Ascending aorta (tissue), 2 donors: Measurements from ENCODE around the gene FHL1. TPM values are rescaled to one million over a fixed set of nuclear protein-coding genes. Genes with fewer than 3 reads are reported as not detected.

Experiments
- DNase-seq, 2 donors: peaks; one replicate each; pipeline ENCODE4 v3.0.0-alpha.2; 2019; ENCODE audit warnings: low spot score in 2 of 2
- H3K27ac ChIP-seq, 2 donors: fragments of 200-600 bp; sonication (generic); one replicate each; pipeline ENCODE4 v1.5.1; 2016 to 2017; ENCODE audit warnings: mild to moderate bottlenecking in 1 of 2
- H3K27me3 ChIP-seq: fragments of 200-600 bp; sonication (generic); one replicate; pipeline ENCODE4 v1.5.1; 2017
- H3K36me3 ChIP-seq, 2 donors: fragments of 200-600 bp; sonication (generic); one replicate each; pipeline ENCODE4 v1.5.1; 2016
- H3K4me1 ChIP-seq, 2 donors: fragments of 200-600 bp; sonication (generic); one replicate each; pipeline ENCODE4 v1.5.1; 2016 to 2017; ENCODE audit warnings: mild to moderate bottlenecking in 1 of 2
- H3K4me3 ChIP-seq, 2 donors: fragments of 200-600 bp; sonication (generic); one replicate each; pipeline ENCODE4 v1.5.1; 2016 to 2017; ENCODE audit warnings: mild to moderate bottlenecking in 1 of 2
- H3K9me3 ChIP-seq, 2 donors: fragments of 200-600 bp; sonication (generic); one replicate each; pipeline ENCODE4 v1.5.1; 2016
- intact Hi-C: fragments of 100-400 bp; cut with DNase I; formaldehyde crosslinking; loops from one replicate; pipeline ENCODE4 v1.15.1; 2023
- total RNA-seq: library from RNA; depleted of rRNA; stranded (reverse); fragments of >200 nt; gene quantifications from one replicate; pipeline ENCODE4 v1.1.0, GENCODE V29; 2016
- TF ChIP-seq, protein P1 (sequence below), 3 experiments: fragments of 200-600 bp in 2 of 3; fragments of 450-650 bp in 1 of 3; sonication (generic) in 2 of 3; IDR thresholded peaks; one replicate each; pipeline ENCODE4 v1.5.1; 2016 to 2019; ENCODE audit warnings: antibody characterized with exemption in 3 of 3, mild to moderate bottlenecking in 1 of 3, moderate library complexity in 1 of 3

The FHL1 gene
- total RNA-seq, 1 donor from 2014 or later = 850 TPM

DNA sequence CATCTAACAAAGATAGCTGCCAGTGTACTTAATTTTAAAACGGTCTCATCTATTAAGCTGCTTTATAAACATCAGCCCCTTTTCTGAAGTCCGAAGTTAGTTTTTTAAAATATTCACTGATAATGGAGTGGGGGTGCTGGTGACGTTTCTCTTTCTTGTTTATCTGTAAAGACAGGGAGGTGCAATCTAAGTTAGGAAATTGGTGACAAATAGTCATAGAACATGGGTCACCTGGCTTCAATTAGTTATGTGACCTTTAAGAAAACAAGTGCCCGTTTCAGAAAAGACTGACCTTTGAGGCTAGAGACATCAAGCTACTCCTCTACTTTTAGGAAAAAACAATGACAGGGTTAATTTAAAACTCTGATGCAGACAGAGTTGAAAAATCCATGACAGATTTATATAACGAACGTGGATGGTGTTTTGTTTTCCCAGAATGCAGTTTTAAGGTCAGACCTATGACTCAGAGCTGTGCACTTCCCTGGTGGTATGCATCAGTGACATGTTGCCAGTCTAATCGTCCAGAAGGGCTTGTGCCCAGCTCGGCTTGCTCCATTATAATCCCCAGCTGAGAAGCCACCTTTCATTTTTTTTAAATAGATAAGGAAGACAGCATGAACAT is 38.2 kb downstream of the FHL1 start:
- Histone ChIP-seq H3K27me3 (no peaks in the 10 kb centered on the region), H3K4me3 (peak overlapping the region in 1 of 2 donors; percentile 1), H3K4me1 (peaks cover 0 to 47% of the 10 kb centered on the region in 2 donors), H3K9me3 (no peaks in the 10 kb centered on the region), H3K36me3 (no peaks in the 10 kb centered on the region), H3K27ac (peak overlapping the region; percentile 39 to 59)
- no peak for DNase-seq
- TF ChIP-seq, protein P1, sequence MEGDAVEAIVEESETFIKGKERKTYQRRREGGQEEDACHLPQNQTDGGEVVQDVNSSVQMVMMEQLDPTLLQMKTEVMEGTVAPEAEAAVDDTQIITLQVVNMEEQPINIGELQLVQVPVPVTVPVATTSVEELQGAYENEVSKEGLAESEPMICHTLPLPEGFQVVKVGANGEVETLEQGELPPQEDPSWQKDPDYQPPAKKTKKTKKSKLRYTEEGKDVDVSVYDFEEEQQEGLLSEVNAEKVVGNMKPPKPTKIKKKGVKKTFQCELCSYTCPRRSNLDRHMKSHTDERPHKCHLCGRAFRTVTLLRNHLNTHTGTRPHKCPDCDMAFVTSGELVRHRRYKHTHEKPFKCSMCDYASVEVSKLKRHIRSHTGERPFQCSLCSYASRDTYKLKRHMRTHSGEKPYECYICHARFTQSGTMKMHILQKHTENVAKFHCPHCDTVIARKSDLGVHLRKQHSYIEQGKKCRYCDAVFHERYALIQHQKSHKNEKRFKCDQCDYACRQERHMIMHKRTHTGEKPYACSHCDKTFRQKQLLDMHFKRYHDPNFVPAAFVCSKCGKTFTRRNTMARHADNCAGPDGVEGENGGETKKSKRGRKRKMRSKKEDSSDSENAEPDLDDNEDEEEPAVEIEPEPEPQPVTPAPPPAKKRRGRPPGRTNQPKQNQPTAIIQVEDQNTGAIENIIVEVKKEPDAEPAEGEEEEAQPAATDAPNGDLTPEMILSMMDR (IDR thresholded peaks at IDR 0.05) = no peak
- intact Hi-C loops = no loop called here

DNA sequence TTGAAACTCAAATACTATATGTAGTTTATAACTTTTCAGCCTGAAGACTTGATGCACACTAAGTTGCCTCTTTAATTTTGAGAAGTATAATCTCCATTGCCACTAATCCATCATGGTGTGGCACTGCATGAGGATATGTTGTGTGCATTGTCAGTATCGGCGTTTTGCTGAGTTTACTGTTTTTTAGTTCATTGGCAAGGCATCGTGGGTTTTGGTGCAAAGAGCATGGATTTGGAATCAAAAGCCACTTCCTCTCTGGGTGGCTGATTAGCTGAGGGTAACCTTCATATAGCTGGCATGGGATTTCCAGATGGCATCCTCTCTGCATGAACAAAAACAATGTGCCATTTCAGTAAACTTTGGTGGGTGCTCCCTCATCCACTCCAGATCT is 38.7 kb downstream of the FHL1 start:
- H3K9me3 ChIP-seq = no peaks in the 10 kb centered on the region
- no peaks in the 10 kb centered on the region for H3K36me3 ChIP-seq
- intact Hi-C loops = no loop called here
- no peak overlapping the region for H3K4me3 ChIP-seq
- TF ChIP-seq, protein P1 (IDR thresholded peaks at IDR 0.05) = no peak
- no peak for DNase-seq
- peak overlapping the region; percentile 19 to 39 for H3K27ac ChIP-seq
- no peaks in the 10 kb centered on the region for H3K27me3 ChIP-seq
- peaks cover 0 to 45% of the 10 kb centered on the region in 2 donors for H3K4me1 ChIP-seq

DNA sequence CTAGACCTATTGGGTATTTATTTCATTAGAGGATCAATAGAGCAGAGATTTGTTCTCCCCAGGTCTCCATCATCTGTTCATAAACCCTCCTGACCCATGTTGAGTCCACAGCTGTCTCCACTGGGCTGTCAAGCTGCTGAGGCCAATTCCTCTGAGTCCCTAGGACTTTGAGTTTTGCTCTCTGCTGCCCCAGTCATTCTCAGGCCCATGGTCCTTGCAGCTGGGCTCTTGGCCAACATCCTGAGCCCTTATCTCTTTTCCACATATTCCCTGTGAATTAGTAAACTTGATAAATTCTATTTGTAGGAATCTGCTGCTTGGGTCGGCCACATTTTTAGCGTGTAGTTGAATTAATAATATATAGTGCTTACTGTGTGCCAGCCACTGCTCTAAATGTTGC is 41.9 kb downstream of the FHL1 start:
- Histone ChIP-seq H3K27me3 (no peaks in the 10 kb centered on the region), H3K4me3 (no peak overlapping the region), H3K27ac (peak overlapping the region; percentile 47 to 66), H3K36me3 (no peaks in the 10 kb centered on the region), H3K9me3 (no peaks in the 10 kb centered on the region), H3K4me1 (peaks cover 0 to 48% of the 10 kb centered on the region in 2 donors)
- intact Hi-C loops = no loop called here
- no peak for DNase-seq
- TF ChIP-seq, protein P1 (IDR thresholded peaks at IDR 0.05) = no peak

DNA sequence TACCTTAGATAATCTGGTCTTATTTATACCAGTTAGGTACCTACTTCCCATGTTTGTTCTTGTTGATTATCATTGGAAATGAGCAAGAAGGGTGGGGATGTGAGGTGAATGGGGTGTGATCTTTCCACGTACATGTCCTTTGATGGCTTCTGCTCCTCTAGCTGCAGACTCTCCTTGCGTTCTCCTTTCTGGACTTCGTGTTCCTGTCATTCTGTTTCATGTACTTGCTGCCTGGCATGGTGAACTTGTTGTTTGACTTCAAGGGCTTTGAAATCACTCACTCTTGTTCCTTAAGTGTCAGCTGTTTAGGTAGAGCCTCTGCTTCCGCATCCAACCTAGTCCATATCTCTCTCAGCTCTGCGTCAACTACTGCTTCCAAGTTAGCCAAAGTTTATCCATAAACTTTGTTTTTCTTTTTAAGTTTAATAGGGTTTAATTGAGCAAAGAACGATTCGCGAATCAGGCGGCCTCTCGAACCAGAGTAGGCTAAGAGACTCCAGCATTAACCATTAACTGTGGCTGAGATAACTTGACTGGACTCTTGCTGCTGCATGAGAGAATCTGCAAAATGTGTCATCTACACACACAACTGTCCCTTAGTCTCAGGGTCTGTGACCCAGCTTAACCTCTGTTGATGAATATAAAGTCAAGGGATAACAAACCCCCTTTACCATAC is 42.8 kb downstream of the FHL1 start:
- peak overlapping the region; percentile 65 to 66 for H3K27ac ChIP-seq

DNA sequence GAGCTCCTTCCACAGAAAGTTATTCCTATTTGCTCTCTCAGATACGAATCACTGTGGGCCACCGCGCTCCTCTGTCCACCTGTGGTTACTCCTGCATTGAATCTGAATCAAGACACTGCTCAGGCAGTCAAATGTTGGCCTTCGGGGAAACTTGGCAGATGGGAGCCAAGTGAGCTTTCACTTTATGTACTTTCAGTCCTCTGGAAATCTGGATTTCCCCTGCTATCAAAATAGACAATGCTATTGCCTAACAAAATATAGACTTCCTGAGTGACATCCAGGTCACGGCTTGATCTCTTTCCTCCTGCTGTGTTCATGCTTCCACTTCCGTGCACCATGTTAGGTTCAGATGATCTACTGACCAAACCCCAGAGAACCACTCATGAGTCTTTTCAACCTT is 43.8 kb downstream of the FHL1 start:
- intact Hi-C loops = no loop called here

More for the DNA sequence above, 42.8 kb downstream of the FHL1 start:
- peaks cover 0 to 42% of the 10 kb centered on the region in 2 donors for H3K4me1 ChIP-seq
- no peaks in the 10 kb centered on the region for H3K27me3 ChIP-seq
- TF ChIP-seq, protein P1 (IDR thresholded peaks at IDR 0.05) = no peak
- H3K4me3 ChIP-seq = no peak overlapping the region
- DNase-seq = no peak
- intact Hi-C loops = no loop called here
- H3K36me3 ChIP-seq = no peaks in the 10 kb centered on the region
- no peaks in the 10 kb centered on the region for H3K9me3 ChIP-seq

More for the DNA sequence above, 43.8 kb downstream of the FHL1 start:
- Histone ChIP-seq H3K27me3 (no peaks in the 10 kb centered on the region), H3K9me3 (no peaks in the 10 kb centered on the region), H3K36me3 (no peaks in the 10 kb centered on the region), H3K27ac (peak overlapping the region; percentile 65 to 66), H3K4me1 (peaks cover 0 to 37% of the 10 kb centered on the region in 2 donors), H3K4me3 (no peak overlapping the region)
- no peak for DNase-seq
- TF ChIP-seq, protein P1 (IDR thresholded peaks at IDR 0.05) = no peak
